GM10266 (cell line): Measurements from ENCODE around the gene TNIK.
"Not testable (repeated sequence)": the region's sequence is repeated elsewhere in the genome, so short reads cannot be mapped to it uniquely, and the experiment has no call there.

ENCODE experiments used
- DNase-seq: peaks from one replicate; pipeline ENCODE4 v3.0.0; 2012; ENCODE audit errors: extremely low spot score
- TF ChIP-seq, protein P1 (sequence below): IDR thresholded peaks from 2 replicates; pipeline ENCODE4 v1.5.1; 2012; ENCODE audit warnings: mild to moderate bottlenecking, low read depth; ENCODE audit not compliant: control insufficient read depth, insufficient read depth; ENCODE audit errors: missing control alignments

TNIK gene

DNA sequence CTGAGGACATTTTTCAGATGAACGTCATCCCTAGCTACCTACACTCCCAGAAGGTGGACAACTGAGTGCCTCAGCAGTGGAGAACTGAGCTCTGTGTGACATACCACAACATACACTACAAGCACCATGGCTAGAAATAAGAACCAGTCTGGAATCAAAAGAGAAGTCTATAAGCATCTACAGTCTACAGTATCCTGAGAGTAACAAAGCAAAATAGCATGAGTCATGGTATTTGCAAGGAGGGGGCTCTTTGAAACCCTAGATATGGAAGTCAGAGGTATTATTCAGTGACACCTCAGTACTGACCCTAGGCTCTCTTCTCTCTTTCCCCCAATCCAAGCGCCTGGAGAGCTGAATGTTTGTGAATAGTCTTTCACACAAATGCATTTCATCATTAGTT, 87.5 kb downstream of the TNIK start:
- DNase-seq, result no peak
- TF ChIP-seq, protein P1, sequence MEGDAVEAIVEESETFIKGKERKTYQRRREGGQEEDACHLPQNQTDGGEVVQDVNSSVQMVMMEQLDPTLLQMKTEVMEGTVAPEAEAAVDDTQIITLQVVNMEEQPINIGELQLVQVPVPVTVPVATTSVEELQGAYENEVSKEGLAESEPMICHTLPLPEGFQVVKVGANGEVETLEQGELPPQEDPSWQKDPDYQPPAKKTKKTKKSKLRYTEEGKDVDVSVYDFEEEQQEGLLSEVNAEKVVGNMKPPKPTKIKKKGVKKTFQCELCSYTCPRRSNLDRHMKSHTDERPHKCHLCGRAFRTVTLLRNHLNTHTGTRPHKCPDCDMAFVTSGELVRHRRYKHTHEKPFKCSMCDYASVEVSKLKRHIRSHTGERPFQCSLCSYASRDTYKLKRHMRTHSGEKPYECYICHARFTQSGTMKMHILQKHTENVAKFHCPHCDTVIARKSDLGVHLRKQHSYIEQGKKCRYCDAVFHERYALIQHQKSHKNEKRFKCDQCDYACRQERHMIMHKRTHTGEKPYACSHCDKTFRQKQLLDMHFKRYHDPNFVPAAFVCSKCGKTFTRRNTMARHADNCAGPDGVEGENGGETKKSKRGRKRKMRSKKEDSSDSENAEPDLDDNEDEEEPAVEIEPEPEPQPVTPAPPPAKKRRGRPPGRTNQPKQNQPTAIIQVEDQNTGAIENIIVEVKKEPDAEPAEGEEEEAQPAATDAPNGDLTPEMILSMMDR, result no peak

DNA sequence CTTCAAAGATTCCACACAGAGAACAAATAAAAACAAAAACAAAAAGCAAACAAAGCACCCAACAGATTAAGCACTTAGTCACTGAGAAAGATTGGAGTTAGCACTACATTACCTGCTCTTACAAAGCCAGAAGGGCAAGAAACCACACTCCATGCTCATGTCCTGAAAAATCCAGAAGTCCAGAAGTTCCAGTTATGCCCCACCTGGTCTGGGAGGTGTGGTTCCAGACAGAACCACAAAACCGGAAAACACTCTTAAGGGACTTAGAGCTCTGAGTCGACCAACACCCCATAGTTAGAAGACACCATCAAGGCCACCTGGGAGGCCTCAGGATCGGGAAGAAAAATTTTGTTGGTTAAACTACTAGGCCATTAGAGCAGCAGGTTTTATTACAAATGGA, 88.9 kb downstream of the TNIK start:
- TF ChIP-seq, protein P1, result no peak

DNA sequence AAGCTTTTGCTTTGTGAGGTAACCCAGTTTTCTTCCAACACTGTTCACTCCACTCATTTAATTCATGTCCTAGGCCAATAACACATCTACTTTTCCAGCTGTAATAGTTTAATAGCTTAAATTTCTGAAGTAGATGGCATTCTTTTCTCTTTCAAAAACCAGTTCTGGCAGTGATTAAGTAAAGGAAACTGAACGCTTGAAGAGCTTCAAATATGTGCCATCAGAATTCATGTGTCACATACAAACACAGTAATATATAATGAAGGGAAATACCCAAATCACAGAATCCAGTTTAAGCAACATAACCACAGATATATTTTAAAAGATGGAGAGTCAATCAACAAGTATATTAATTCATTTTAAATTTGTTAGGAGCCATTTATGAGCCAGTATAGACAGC, 91.0 kb downstream of the TNIK start:
- TF ChIP-seq, protein P1, result no peak
- no peak for DNase-seq

More for the DNA sequence above, 88.9 kb downstream of the TNIK start:
- DNase-seq, result no peak

DNA sequence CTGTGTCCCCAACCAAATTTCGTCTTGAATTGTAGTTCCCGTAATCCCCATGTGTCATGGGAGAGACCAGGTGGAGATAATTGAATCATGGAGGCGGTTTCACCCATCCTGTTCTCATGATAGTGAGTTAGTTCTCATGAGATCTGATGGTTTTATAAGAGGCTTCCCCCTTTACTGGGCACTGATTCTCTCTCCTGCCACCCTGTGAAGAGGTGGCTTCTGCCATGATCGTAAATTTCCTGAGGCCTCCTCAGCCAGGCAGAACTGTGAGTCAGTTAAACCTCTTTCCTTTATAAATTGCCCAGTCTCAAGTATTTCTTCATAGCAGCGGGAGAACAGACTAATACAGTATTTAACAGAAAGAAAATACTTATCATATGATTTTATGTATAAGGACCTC, 93.5 kb downstream of the TNIK start:
- DNase-seq, result not testable (repeated sequence)

DNA sequence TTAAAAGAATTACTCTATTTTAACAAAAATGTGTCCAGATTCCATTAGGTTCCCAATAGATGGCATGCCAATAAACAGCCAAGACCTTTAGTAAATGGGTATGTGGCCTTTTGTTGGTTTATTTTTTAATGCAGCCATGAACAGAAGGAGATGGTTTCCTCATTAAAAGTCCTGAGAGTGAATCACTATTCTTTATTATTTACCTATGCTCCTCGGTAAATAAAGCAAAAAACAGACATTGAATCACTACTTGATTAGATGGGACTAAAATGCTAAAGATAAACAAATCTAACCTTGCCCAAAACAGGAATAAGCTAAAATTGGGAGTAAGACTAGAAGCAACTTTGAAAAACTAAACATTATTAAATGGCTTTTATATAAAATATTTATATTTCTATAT, 94.2 kb downstream of the TNIK start:
- TF ChIP-seq, protein P1, result no peak
- no peak for DNase-seq

DNA sequence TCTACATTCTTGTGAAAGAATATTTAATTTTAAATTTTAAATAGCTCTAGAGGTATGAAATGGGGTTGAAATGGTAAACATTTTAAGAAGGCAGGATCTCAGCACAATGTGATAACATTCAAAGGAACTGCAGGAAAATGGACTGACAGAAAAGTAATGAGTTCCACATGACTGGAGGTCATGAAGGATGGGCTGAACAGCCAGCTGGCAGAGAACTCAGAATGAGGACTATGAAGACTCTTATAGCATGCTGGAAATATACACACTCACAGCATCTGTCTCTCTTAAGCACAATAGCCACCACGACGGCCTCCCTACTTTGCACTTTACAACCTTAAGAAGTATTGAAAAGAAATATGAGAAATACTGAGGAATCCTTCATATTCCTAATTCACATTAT, 94.7 kb downstream of the TNIK start:
- TF ChIP-seq, protein P1, result no peak
- DNase-seq, result no peak

DNA sequence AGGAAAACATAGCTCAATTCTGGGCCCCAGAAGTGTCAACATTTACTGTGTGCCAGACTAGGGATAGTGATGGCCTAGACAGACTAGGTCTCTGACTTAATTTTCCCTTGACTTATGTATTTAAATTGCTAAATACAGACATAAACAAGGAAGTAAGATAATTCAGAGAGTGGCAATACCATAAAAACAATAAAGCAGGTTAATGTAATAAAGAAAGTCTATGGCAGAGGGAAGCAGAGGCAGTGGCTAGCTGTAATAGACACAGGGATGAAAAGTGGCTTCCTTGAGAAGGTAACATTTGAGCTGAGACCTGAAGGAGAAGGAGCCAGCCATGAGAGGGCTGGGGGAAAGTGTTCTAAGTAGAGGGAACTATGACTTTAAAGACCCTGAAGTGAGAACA, 95.7 kb downstream of the TNIK start:
- DNase-seq, result no peak
- TF ChIP-seq, protein P1, result no peak

DNA sequence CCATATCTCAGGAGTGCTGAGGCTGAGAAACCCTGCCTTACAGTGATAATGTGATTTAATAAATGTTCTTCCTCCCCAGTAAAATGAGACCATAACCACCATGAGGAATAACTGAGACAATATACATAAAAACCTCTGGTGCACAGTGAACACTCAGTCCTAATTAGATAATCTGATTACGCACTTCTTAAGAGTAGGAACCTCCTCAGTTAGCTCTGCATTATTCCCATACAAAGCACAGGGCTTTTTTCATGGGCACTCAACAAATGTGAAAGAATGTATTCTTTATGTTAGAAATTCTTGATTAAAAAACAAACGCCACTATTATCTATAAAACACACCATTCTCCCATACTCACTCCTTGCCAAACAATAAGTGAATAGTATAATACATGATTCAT, 97.0 kb downstream of the TNIK start:
- no peak for DNase-seq
- TF ChIP-seq, protein P1, result no peak
